HepG2 (cell line): ENCODE measurements around the gene ITPR1. TPM values are rescaled to one million over a fixed set of nuclear protein-coding genes. Genes with fewer than 3 reads are reported as not detected.

Experiments used
- ATF4 ChIP-seq, 2 experiments: fragments of 450-650 bp in 1 of 2; sonication (generic) in 1 of 2; formaldehyde crosslinking; IDR thresholded peaks; 2 replicates each; pipeline versions ENCODE4 v1.5.0 to v1.8.0; 2020 to 2022; ENCODE audit warnings: mild to moderate bottlenecking in 1 of 2, missing genetic modification reagents in 1 of 2
- ELF1 ChIP-seq: sonication (generic); formaldehyde crosslinking; IDR thresholded peaks from 2 replicates; pipeline ENCODE4 v1.4.0; 2020; ENCODE audit warnings: missing genetic modification reagents
- FLYWCH1 ChIP-seq: sonication (generic); formaldehyde crosslinking; IDR thresholded peaks from 2 replicates; pipeline ENCODE4 v1.8.1; 2023; ENCODE audit warnings: mild to moderate bottlenecking, missing genetic modification reagents
- FOXA3 ChIP-seq: IDR thresholded peaks from 2 replicates; pipeline ENCODE4 v1.6.1; 2016; ENCODE audit warnings: missing genetic modification reagents, missing compliant biosample characterization
- FOXO1 ChIP-seq: sonication (generic); formaldehyde crosslinking; IDR thresholded peaks from 2 replicates; pipeline ENCODE4 v1.4.0; 2020; ENCODE audit warnings: missing genetic modification reagents
- HMGA1 ChIP-seq: sonication (generic); formaldehyde crosslinking; conservative IDR thresholded peaks from 2 replicates; pipeline ENCODE4 v1.4.0; 2020; ENCODE audit warnings: missing genetic modification reagents
- POLR2G ChIP-seq: fragments of 200-400 bp; formaldehyde crosslinking; IDR thresholded peaks from 2 replicates; pipeline ENCODE4 v1.6.1; 2018; ENCODE audit warnings: mild to moderate bottlenecking, low read depth, low read length, moderate library complexity
- RBAK ChIP-seq: sonication (generic); formaldehyde crosslinking; IDR thresholded peaks from 2 replicates; pipeline ENCODE4 v1.5.1; 2020; ENCODE audit warnings: mild to moderate bottlenecking, missing genetic modification reagents
- THYN1 ChIP-seq: sonication (generic); formaldehyde crosslinking; IDR thresholded peaks from 2 replicates; pipeline ENCODE4 v1.8.1; 2023; ENCODE audit warnings: low read depth, mild to moderate bottlenecking, moderate library complexity, missing genetic modification reagents, borderline replicate concordance
- ZGPAT ChIP-seq: IDR thresholded peaks from 2 replicates; pipeline ENCODE4 v1.6.1; 2016; ENCODE audit warnings: mild to moderate bottlenecking
- ZHX2 ChIP-seq, 2 experiments: sonication (generic) in 1 of 2; formaldehyde crosslinking in 1 of 2; IDR thresholded peaks; 2 replicates each; pipeline versions ENCODE4 v1.6.1 to v1.9.0; 2014 to 2022; ENCODE audit warnings: antibody characterized with exemption in 1 of 2, borderline replicate concordance in 1 of 2, inconsistent platforms in 1 of 2, low read depth in 1 of 2, missing genetic modification reagents in 1 of 2
- ZNF10 ChIP-seq: sonication (generic); formaldehyde crosslinking; IDR thresholded peaks from 2 replicates; pipeline ENCODE4 v1.4.0; 2020; ENCODE audit warnings: mild to moderate bottlenecking, low read depth, missing genetic modification reagents, borderline replicate concordance
- ZNF234 ChIP-seq: sonication (generic); formaldehyde crosslinking; conservative IDR thresholded peaks from 2 replicates; pipeline ENCODE4 v1.5.1; 2020; ENCODE audit warnings: mild to moderate bottlenecking, missing genetic modification reagents
- ZNF280B ChIP-seq: sonication (generic); formaldehyde crosslinking; IDR thresholded peaks from 2 replicates; pipeline ENCODE4 v1.5.0; 2020; ENCODE audit warnings: missing genetic modification reagents, mild to moderate bottlenecking, borderline replicate concordance
- ZNF335 ChIP-seq: sonication (generic); formaldehyde crosslinking; IDR thresholded peaks from 2 replicates; pipeline ENCODE4 v1.4.0; 2020; ENCODE audit warnings: missing genetic modification reagents
- ZNF33A ChIP-seq: sonication (generic); formaldehyde crosslinking; IDR thresholded peaks from 2 replicates; pipeline ENCODE4 v1.5.1; 2020; ENCODE audit warnings: missing genetic modification reagents, mild to moderate bottlenecking, moderate library complexity, borderline replicate concordance
- ZNF7 ChIP-seq: IDR thresholded peaks from 2 replicates; pipeline ENCODE4 v1.6.1; 2016; ENCODE audit warnings: missing biosample characterization, missing genetic modification reagents
- ZNF761 ChIP-seq: sonication (generic); formaldehyde crosslinking; conservative IDR thresholded peaks from 2 replicates; pipeline ENCODE4 v1.4.0; 2020; ENCODE audit warnings: mild to moderate bottlenecking, missing genetic modification reagents
- polyA plus RNA-seq, 8 experiments: library from polyadenylated mRNA; depleted of rRNA in 3 of 8; stranded (reverse) in 7 of 8; unstranded in 1 of 8; fragments of >200 nt; fragmentation: Illumina TruSeq in 4 of 8; extraction: Trizol in 4 of 8; gene quantifications; 2 replicates each; pipeline versions ENCODE4 v1.2.1 to v1.2.3, GENCODE V29; 2011 to 2016; ENCODE audit warnings: low read depth in 4 of 8, missing spikeins in 1 of 8, mixed read lengths in 1 of 8; ENCODE audit not compliant: insufficient read depth in 1 of 8
- total RNA-seq, 5 experiments: library from RNA; depleted of rRNA; stranded (reverse); fragments of >200 nt; fragmentation: Illumina TruSeq; extraction: Trizol; gene quantifications; 2 replicates each; pipeline ENCODE4 v1.2.3, GENCODE V29; 2016; ENCODE audit warnings: low read depth in 1 of 5

Gene ITPR1
- total and polyA plus RNA-seq, 2 of the 13 experiments (the other 11 are each of a cell fraction or from before 2014, with no cell fraction given), result 10.0 to 11.4 TPM

- TF ChIP-seq ZNF280B, result no peak
- TF ChIP-seq ZNF33A (CRISPR knock-in tag), result no peak
- no peak for TF ChIP-seq ZNF7
- TF ChIP-seq FLYWCH1 (CRISPR knock-in tag), result no peak
- TF ChIP-seq ELF1, result no peak
- no peak for TF ChIP-seq ZHX2 (IDR thresholded peaks at IDR 0.05; ENCODE audit: low read depth)
- TF ChIP-seq ZHX2 (CRISPR knock-in tag; IDR thresholded peaks at IDR 0.05; ENCODE audit: borderline replicate concordance), result no peak
- TF ChIP-seq HMGA1 (CRISPR knock-in tag), result no peak
- no peak for TF ChIP-seq POLR2G
- no peak for TF ChIP-seq ZNF761 (CRISPR knock-in tag)
- peak; percentile 85 for TF ChIP-seq FOXO1 (CRISPR knock-in tag)
- TF ChIP-seq THYN1 (CRISPR knock-in tag), result no peak
- TF ChIP-seq ZNF10, result no peak
- TF ChIP-seq ZNF335 (CRISPR knock-in tag), result no peak
- TF ChIP-seq RBAK, result no peak
- peak; percentile 71 for TF ChIP-seq FOXA3 (CRISPR knock-in tag)
- peak; percentile 59 for TF ChIP-seq ZGPAT (CRISPR knock-in tag)
- no peak for TF ChIP-seq ZNF234 (CRISPR knock-in tag)
- peak in 1 of 2 experiments; percentile 43; a peak in 1 of 4 replicates for TF ChIP-seq ATF4 (CRISPR knock-in tag; IDR thresholded peaks at IDR 0.05)
These were observed 227.3 kb downstream of the ITPR1 start (continued) for GRCh38 chr3:4720316-4721075.
